ENCODE measurements around the gene GPR75.

GPR75 gene

GRCh38 chr2:53859206-53860181 lies at the start of gene GPR75:
Gene GPR75, minus strand, starts transcription at chr2:53859967. Its CDS starts 5,211 bp downstream, at chr2:53854756.
- no peak for FAIRE-seq

- FAIRE-seq, result no peak
These were observed 47.8 kb upstream of the GPR75 start for GRCh38 chr2:53907582-53907981.

DNA sequence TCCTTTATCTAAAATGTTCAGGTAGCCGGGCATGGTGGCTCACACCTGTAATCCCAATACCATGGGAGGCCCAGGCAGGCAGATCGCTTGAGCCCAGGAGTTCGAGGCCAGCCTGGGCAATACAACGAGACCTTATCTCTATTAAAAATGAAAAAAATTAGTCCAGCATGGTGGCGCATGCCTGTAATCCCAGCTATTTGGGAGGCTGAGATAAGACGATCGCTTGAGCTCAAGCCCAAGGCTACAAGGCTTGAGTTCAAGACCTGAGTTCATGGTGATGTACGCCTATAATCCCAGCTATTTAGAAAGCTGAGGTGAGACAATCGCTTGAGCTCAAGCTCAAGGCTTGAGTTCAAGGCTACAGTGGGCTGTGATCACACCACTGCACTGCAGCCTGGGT lies 45.6 kb upstream of the GPR75 start:
- FAIRE-seq, result no peak

DNA sequence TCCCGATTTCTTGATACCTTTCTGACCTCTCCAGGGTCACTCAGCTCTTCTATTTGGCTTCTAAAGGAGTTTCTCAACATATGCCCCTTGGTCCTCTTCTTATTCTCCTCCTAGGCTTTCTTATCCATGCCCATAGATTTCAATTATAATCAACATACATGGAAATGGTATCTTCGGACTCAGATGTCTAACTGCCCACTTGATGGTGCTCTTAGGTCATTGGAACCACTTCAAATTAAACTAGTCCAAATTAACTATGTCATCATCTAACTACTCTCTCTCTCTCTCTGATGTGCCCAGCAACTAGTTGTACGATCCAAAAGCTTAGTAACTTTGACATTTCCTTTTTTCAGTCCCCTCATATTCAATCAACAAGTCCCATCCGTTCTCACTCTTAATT lies 43.2 kb upstream of the GPR75 start:
- no peak for FAIRE-seq

DNA sequence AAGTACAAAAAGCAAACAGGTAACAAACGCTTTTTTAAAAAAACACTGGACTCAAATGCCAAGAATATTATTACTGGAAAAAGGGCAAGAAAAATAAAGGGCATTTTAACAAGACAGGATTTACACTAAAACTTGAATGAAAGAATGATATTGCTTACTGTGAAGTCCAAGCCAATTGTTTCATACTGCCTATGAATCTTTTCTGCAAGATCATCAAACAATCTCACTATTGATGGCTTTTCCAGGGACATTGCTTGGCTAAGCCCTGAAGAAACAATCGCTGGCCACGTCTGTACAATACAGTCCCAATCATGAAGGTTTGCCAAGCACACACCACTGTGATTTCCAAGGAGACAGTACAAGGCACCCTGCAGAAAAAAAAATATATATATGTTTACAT lies 41.4 kb upstream of the GPR75 start:
- no peak for FAIRE-seq

DNA sequence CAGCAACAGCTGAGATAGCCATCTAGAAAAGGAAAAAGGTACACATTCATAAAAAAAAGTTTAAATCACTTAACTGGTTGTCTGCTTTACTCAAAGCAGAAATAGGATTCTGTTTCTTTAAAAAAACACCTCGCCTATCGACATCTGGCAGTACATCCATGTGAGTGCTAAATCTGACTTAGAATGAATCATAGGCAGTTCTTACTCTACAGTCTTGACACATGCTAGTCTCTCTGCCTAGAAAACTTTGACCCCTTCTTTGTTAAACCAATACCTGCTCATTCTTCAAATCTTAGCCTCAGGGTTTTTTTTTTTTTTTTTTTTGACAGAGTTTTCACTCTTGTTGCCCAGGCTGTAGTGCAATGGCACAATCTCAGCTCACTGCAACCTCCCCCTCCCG lies 37.1 kb upstream of the GPR75 start:
- FAIRE-seq, result no peak

GRCh38 chr2:53886406-53887280 lies 26.9 kb upstream of the GPR75 start:
- no peak for FAIRE-seq

DNA sequence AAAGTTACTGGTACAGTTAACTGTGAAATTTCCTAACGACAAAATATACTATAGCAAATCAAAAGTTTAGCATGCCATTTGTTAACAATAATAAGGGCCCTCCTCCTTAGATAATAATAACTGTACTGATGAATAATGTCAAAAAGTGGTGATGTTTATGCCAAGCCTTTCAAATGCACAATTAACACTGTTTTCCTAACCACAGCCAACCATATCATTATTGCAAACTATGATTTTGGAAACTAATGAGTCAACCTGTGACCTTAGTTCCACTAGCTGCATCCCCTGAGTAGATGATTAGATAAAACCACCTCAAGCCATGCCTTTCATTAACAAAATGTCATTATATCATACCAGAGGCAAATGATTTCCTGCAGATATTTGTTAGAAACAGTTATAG lies 25.1 kb upstream of the GPR75 start:
- no peak for FAIRE-seq

GRCh38 chr2:53881986-53882385 lies 22.2 kb upstream of the GPR75 start:
- no peak for FAIRE-seq

DNA sequence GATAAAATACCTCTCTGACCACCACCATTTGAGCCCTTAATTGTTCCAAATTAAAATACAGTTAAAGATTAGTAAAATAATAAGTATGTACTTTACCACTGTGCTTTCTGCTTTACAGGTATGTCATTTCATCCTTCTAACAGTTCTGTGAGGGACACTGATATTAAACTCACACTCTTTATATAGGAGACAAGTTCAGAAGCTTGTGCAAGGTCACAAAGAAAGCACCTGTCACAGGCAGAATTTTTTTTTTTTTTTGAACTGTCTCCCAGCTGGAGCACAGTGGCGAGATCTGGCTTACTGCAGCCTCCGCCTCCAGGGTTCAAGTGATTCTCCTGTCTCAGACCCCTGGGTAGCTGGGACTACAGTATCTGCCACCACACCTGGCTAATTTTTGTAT lies 21.6 kb upstream of the GPR75 start:
- no peak for FAIRE-seq

GRCh38 chr2:53880756-53881155 lies 21.0 kb upstream of the GPR75 start:
- no peak for FAIRE-seq

DNA sequence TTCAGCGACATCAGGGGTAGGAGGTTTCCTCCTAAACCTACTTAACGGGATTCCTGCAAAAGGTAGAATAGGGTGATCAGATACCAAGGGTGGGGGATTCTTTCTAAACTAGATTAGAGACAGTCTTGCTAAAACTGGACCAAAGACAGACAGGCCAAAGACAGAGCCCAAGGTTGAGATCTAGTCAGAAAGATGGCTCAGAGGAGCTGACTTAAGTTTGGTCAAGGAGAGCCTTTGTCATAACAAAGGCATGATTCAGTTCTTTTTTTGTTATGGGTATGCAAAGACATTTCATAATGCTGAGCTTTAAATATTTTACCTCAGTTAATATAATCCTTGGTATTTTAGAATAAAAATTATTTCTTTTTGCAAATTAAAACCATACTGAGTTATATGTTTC lies 17.8 kb upstream of the GPR75 start:
- FAIRE-seq, result no peak

GRCh38 chr2:53877112-53877511 lies 17.3 kb upstream of the GPR75 start:
- no peak for FAIRE-seq

DNA sequence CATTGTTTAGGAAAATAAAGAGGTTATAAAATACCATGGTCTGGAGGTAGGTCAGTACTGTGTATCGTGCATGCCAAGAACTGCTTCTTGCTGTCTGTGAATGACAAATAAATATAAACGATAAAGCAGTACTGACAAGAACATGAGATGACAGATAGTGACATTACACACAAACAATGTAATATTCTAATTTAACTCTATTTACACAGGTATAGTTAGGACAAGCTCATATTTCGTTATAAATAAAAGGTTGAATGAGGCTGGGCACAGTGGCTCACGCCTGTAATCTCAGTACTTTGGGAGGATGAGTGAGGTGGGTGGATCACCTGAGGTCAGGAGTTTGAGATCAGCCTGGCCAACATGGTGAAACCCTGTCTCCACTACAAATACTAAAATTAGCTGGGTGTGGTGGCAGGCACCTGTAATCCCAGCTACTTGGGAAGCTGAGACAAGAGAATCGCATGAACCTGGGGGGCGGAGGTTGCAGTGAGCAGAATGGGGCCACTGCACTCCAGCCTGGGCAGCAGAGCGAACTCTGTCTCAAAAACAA lies 14.7 kb upstream of the GPR75 start:
- no peak for FAIRE-seq

DNA sequence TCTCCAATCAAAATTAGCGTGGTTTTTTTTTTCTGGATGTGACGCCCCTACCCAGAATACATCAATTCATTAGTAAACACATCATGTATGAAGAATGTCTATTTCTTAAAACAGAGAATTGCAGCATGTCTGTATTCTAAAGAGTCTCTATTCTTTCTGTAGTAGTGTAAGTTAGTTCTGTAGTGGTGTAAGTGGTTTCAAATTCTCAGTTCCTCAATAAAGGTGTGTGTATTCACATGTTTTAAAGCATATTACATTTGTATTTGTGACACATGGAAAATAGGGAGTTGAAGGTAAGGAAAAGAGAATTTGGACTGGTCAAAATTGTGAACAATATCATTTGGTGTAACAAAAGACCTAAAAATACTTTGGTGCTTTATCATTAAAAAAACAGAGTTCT lies 8.0 kb upstream of the GPR75 start:
- no peak for FAIRE-seq

DNA sequence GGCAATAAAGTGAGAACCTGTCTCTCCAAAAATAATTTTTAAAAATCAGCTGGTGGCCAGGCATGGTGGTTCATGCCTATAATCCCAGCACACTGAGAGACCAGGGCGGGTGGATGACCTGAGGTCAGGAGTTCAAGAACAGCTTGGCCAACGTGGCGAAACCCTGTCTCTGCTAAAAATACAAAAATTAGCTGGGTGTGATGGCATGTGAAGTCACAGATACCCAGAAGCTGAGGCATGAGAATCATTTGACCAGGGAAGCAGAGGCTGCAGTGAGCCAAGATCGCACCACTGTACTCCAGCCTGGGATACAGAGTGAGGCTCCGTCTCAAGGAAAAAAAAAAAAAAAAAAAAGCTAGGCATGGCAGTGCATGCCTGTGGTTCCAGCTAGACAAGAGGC lies 7.4 kb upstream of the GPR75 start:
- FAIRE-seq, result no peak

- no peak for FAIRE-seq
These were observed 6.2 kb upstream of the GPR75 start for GRCh38 chr2:53865962-53866361.

DNA sequence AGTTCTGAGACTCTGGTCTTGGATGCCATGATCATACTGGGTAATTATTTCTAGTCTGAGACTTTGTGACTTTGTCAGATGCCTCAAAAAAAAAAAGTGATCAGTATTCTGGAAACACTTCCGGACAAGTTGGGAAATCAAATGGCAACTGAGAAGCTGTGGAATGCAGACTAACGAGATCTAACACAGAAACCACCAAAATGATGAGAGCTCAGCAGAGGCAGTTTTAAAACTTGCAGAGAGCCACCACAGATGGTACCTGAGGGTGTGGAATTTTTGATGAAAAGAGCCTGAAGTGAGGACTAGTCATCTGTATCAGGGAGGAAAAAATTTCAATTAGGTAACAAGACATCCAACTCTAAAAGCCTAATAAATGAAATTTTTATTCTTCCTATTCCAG lies 5.5 kb upstream of the GPR75 start:
- FAIRE-seq, result no peak

- no peak for FAIRE-seq
These were observed 3.9 kb upstream of the GPR75 start for GRCh38 chr2:53863538-53864227.

DNA sequence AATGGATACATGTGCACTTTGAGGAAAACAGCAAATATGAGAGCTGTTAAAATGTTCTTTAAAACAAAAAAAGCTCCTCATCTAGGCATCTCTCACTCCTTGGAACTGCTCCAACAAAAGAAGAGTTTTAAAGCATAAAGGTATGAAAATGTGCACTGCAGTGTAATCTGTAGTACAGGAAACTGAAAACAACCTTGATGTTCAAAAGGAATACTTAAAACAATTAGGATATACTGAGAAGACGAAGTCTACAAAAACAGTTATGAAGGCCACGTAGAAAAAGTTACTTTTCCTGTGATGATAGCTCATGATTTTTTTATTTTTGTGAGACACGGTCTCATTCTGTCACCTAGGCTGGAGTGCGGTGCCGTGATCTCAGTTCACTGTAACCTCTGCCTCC lies 2.1 kb upstream of the GPR75 start:
- no peak for FAIRE-seq

GRCh38 chr2:53856272-53856671 lies 3.5 kb downstream of the GPR75 start:
- no peak for FAIRE-seq

DNA sequence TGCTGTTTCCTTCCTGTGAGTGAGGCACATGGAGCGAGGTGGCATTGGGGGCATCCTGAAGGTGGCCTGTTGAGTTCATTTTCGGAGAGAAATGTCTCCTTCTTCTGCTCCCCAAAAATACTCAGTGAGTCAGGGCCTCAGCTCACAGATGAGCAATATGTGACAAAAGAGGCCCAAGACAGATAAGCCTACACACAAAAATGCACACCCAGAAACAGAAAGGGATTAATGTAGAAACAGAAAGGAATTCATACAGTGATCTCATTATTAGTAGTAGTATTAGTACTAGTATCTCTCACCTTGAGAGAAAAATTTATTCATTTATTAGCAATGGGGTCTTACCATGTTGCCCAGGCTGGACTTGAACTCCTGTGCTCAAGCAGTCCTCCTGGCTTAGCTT lies 5.1 kb downstream of the GPR75 start:
- FAIRE-seq, result no peak

DNA sequence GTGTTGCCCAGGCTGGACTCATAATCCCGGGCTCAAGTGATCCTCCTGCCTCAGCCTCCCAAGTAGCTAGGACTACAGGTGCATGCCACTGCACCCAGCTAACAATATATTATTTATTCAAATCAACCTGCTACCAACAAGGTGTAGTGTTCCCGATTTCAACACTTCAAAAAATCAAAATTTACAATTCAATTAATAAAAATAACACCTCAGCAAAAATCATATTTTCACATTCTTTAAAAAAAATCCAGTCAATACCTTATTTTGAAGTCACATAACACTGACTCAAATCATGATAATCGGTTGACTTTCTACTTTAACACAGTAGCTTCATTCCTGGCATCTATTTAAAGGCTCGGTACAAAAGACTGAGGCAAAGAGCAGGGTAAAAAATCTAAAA lies 7.2 kb downstream of the GPR75 start:
- FAIRE-seq, result no peak
